Esophagus muscularis mucosa (tissue), 4 donors: ENCODE results near the gene PKDCC. TPM values are rescaled to one million over a fixed set of nuclear protein-coding genes. Genes with fewer than 3 reads are reported as not detected.
A peak's percentile ranks its signal among the peaks of the same experiment; 100 is the strongest.

Experiments used
- DNase-seq: peaks from one replicate; pipeline ENCODE4 v3.0.0-alpha.2; 2017; ENCODE audit errors: extremely low spot score
- H3K27ac ChIP-seq, 4 donors: fragments of 200-600 bp; sonication (generic); replicated peaks in 1 of 4; 1 replicate in 3 of 4; 2 replicates in 1 of 4; pipeline ENCODE4 v1.5.1; 2016 to 2019; ENCODE audit warnings: mild to moderate bottlenecking in 1 of 4
- H3K27me3 ChIP-seq, 4 donors: fragments of 200-600 bp; sonication (generic); one replicate each; pipeline versions ENCODE4 v1.5.1 to v1.6.0; 2016 to 2019
- H3K36me3 ChIP-seq, 4 donors: fragments of 200-600 bp; sonication (generic); one replicate each; pipeline ENCODE4 v1.5.1; 2016 to 2019
- H3K4me1 ChIP-seq, 4 donors: fragments of 200-600 bp; sonication (generic); one replicate each; pipeline ENCODE4 v1.5.1; 2016 to 2019
- H3K4me3 ChIP-seq, 4 donors: fragments of 200-600 bp; sonication (generic); 1 replicate in 2 of 4; 2 replicates in 2 of 4; pipeline ENCODE4 v1.5.1; 2016 to 2019; ENCODE audit warnings: mild to moderate bottlenecking in 4 of 4, moderate library complexity in 1 of 4
- H3K9me3 ChIP-seq, 4 donors: fragments of 200-600 bp; sonication (generic); 1 replicate in 3 of 4; 2 replicates in 1 of 4; pipeline ENCODE4 v1.5.1; 2016 to 2019
- EP300 ChIP-seq: sonication (generic); formaldehyde crosslinking; IDR thresholded peaks from one replicate; pipeline ENCODE4 v1.6.1; 2017; ENCODE audit warnings: antibody characterized with exemption
- POLR2A ChIP-seq: fragments of 450-650 bp; IDR thresholded peaks from one replicate; pipeline ENCODE4 v1.6.1; 2017; ENCODE audit warnings: antibody characterized with exemption, moderate library complexity, mild to moderate bottlenecking, low read depth
- POLR2AphosphoS5 ChIP-seq, 2 donors: sonication (generic); formaldehyde crosslinking; IDR thresholded peaks; one replicate each; pipeline ENCODE4 v1.6.1; 2017; ENCODE audit warnings: antibody characterized with exemption in 2 of 2
- WGBS: methylation state at CpG from one replicate; pipeline ENCODE4 v1.1.5; 2018; 5-methylcytosine and 5-hydroxymethylcytosine counted together
- intact Hi-C: fragments of 100-400 bp; cut with DNase I; formaldehyde crosslinking; loops from one replicate; pipeline ENCODE4 v1.15.1; 2023
- total RNA-seq, 4 donors: library from RNA; depleted of rRNA; stranded (reverse); fragments of >200 nt; gene quantifications; one replicate each; pipeline versions ENCODE4 v1.1.0 to v1.2.1, GENCODE V29; 2016
- TF ChIP-seq, protein P1 (sequence below), 3 experiments: fragments of 200-600 bp in 2 of 3; fragments of 450-650 bp in 1 of 3; sonication (generic) in 2 of 3; IDR thresholded peaks; one replicate each; pipeline ENCODE4 v1.5.1; 2017 to 2019; ENCODE audit warnings: antibody characterized with exemption in 3 of 3, mild to moderate bottlenecking in 2 of 3, moderate library complexity in 1 of 3

PKDCC gene
- total RNA-seq, 4 donors from 2014 or later: 102 to 290 (median 208) TPM

DNA sequence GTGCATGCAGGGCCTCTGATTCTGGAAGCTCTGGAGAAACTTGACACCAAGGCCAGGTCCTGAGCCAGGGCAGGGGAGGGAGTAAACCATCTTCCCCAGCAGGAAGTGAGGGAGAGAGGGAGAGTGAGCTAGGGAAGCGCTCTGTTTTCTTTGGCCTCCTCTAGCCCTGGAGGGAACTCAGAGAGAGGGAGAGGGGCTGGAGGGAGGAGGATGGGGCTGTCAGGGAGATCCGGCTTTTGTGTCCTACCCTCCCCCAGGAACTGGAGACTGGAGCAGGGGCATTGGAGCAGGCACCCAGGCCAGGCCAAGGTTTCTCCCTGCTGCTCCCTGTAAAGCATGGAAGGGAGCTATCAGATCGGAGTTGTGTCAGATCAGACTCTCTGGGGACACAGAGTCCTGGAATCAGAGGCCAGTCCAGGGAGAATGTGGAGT lies 22.7 kb upstream of the PKDCC start:
- Histone ChIP-seq H3K27me3 (no peaks in the 10 kb centered on the region), H3K4me1 (peaks cover 22 to 27% (median 24%) of the 10 kb centered on the region in 4 donors), H3K27ac (peak overlapping the region; percentile 34 to 62 (median 50)), H3K9me3 (no peaks in the 10 kb centered on the region), H3K4me3 (no peak overlapping the region), H3K36me3 (no peaks in the 10 kb centered on the region)
- TF ChIP-seq POLR2A (no peak), POLR2AphosphoS5 (IDR thresholded peaks at IDR 0.05) (no peak), EP300 (no peak)
- TF ChIP-seq, protein P1, sequence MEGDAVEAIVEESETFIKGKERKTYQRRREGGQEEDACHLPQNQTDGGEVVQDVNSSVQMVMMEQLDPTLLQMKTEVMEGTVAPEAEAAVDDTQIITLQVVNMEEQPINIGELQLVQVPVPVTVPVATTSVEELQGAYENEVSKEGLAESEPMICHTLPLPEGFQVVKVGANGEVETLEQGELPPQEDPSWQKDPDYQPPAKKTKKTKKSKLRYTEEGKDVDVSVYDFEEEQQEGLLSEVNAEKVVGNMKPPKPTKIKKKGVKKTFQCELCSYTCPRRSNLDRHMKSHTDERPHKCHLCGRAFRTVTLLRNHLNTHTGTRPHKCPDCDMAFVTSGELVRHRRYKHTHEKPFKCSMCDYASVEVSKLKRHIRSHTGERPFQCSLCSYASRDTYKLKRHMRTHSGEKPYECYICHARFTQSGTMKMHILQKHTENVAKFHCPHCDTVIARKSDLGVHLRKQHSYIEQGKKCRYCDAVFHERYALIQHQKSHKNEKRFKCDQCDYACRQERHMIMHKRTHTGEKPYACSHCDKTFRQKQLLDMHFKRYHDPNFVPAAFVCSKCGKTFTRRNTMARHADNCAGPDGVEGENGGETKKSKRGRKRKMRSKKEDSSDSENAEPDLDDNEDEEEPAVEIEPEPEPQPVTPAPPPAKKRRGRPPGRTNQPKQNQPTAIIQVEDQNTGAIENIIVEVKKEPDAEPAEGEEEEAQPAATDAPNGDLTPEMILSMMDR (IDR thresholded peaks at IDR 0.05): no peak
- 35% methylated on average over 3 of the region's 3 CpGs for WGBS
- intact Hi-C loops: loop anchor here (5.0 kb wide), 1 partner anchor 53 kb away; no protein-coding TSS in a partner anchor
- DNase-seq: no peak

DNA sequence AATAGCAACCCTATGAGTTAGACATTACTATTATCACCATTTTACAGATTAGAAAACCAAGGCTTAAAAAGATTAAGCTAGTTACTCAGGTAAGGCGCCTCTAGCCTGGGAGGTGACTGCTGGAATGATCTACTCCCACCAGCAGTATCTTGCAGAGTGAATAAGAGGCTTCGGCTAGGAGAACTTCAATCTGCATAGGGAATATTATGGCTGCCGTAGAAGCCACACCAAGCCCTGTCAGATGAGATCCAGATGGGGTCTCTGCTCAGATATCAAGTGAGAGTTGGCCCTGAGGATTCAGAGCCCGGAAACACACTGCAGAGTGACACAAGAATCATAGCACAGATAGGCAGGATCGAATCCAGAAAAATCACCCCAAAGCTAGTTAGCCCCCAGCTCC lies 21.5 kb upstream of the PKDCC start:
- TF ChIP-seq POLR2A (no peak), EP300 (no peak), POLR2AphosphoS5 (IDR thresholded peaks at IDR 0.05) (no peak)
- TF ChIP-seq, protein P1 (IDR thresholded peaks at IDR 0.05): no peak
- no peak for DNase-seq

DNA sequence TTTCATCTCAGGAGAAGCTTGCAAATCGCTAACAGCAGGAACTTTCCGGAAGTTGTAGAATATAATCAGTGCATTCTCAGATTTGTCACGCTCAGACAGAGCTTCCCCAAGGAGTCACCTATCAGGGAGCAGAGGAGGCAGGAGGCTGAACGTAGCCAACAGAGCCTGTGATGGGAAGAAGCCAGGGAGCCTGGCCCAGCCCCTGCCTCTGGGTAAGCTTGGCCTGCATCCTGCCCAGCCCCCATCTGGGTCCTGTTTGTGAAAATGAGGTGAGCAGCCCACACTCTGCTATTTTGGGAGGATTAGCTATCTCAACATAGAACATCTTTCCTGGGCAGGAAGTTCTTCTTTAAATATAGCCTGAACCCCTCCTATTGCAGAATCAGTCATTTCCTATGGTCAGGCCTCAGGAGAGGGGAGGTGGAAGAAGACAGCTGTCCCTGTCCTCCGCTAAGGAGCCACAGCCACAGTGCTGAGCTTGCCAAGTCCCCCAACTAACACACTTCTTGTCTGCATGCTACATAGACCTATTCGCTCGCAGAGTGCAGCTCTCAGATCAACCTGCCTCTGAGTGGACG lies 19.2 kb upstream of the PKDCC start:
- intact Hi-C loops: loop anchor here (5.0 kb wide), 1 partner anchor 56 kb away; no protein-coding TSS in a partner anchor
- TF ChIP-seq POLR2A: no peak
- TF ChIP-seq, protein P1 (IDR thresholded peaks at IDR 0.05): no peak
- TF ChIP-seq EP300: no peak
- TF ChIP-seq POLR2AphosphoS5 (IDR thresholded peaks at IDR 0.05): no peak
- Histone ChIP-seq H3K4me3 (no peak overlapping the region), H3K27ac (no peak overlapping the region), H3K9me3 (no peaks in the 10 kb centered on the region), H3K4me1 (peaks cover 14 to 15% (median 14%) of the 10 kb centered on the region in 4 donors), H3K27me3 (no peaks in the 10 kb centered on the region), H3K36me3 (no peaks in the 10 kb centered on the region)
- WGBS: 70% methylated on average over 8 of the region's 8 CpGs
- no peak for DNase-seq

More for the DNA sequence above, 21.5 kb upstream of the PKDCC start:
- 86% methylated on average over 5 of the region's 5 CpGs for whole genome bisulfite sequencing
- Histone ChIP-seq H3K4me1 (peaks cover 17 to 21% (median 19%) of the 10 kb centered on the region in 4 donors), H3K27ac (no peak overlapping the region), H3K4me3 (no peak overlapping the region), H3K36me3 (no peaks in the 10 kb centered on the region), H3K9me3 (no peaks in the 10 kb centered on the region), H3K27me3 (no peaks in the 10 kb centered on the region)
- intact Hi-C loops: loop anchor here (5.0 kb wide), 1 partner anchor 54 kb away; no protein-coding TSS in a partner anchor

DNA sequence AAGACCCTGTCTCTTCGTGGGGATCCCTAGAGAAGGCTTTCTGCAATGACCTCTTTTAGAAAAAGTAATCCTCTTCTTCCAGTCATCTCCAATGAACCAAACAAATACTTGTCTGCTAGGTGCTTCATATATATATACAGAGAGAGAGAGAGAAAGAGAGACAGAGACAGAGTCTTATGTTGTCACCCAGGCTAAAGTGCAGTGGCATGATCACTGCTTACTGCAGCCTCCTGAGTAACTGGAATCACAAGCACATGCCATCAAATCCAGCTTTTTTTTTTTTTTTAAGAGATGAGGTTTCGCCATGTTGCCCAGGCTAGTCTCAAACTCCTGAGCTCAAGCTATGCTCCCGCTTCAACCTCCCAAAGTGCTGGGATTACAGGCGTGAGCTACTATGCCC lies 18.6 kb upstream of the PKDCC start:
- WGBS: 97% methylated on average over 4 of the region's 4 CpGs
- Histone ChIP-seq H3K4me1 (peaks cover 14 to 15% (median 14%) of the 10 kb centered on the region in 4 donors), H3K36me3 (no peaks in the 10 kb centered on the region), H3K9me3 (no peaks in the 10 kb centered on the region), H3K27me3 (no peaks in the 10 kb centered on the region), H3K4me3 (no peak overlapping the region), H3K27ac (no peak overlapping the region)
- TF ChIP-seq, protein P1 (IDR thresholded peaks at IDR 0.05): no peak
- no peak for TF ChIP-seq POLR2A
- TF ChIP-seq POLR2AphosphoS5 (IDR thresholded peaks at IDR 0.05): no peak
- TF ChIP-seq EP300: no peak
- intact Hi-C loops: loop anchor here (5.0 kb wide), 1 partner anchor 57 kb away; no protein-coding TSS in a partner anchor
- DNase-seq: no peak
